HK-2 (cell line): ENCODE data around the gene HHAT.

Experiments
- DNase-seq: peaks from one replicate; pipeline ENCODE4 v3.0.0-alpha.2; 2018; ENCODE audit not compliant: unreplicated experiment

The HHAT gene

DNA sequence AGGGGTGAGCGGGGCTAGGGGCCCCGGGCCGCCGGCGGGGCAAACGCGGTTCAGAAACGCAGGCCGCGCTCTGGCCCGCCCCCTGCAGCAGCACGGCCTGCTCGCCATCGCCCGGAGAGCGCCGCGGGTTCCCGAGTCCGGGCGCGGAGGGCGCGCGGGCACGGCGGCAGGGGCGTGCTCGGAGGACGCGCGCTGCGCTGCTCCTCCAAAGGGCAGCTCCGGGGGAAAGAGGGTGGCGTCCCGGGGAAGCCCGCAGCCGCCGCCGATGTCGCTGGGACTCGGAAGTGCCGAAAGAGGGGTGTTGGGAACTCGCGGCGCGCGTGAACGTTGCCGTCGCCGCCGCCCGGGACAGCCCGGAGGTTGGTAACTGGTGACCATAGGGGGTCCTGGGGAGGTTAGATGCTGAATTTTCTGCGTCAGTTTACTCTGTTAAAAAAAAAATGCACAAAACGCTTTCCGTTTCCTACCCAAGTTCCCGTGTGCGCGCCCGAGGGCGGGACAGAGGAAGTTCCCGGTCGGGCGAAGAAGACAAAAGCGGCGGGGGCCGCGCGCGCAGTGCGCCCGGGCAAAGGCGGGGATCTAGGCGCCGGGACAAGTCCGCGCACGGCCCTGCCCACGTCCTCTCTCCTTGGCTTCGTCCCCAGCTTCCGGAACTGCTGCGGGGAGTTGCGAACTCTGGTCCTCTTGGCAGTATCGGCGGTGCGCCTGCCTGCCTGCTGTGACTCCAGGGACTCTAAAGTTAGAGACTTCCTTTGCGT lies at the start of gene HHAT:
HHAT (plus strand) TSS at position 157 of the 758 bp plus-strand sequence. CDS start 20,074 bp downstream, outside the sequence.
- DNase-seq, result peak; percentile 91

DNA sequence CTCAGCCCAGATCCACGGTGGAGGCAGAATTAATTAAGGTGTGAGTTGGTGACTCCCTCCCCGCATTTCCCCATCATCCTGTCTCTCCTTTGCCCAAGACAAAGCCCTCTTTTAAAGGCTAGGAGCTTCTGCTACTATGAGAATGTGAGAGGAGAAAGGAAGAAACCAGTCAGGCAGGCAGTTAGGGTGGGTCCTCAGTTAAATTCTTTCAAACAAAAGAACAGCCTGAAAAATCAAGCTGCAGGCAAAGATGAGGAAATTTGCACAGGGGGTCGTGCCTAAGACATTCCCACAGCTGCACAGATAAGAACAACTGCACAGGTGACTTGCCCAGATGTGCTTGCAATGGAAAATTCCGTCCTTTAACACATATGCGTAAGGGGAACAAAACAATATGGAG lies 48.5 kb upstream of the HHAT start:
- no peak for DNase-seq

- no peak for DNase-seq
These were observed 40.6 kb upstream of the HHAT start for GRCh38 chr1:210288116-210288515.

DNA sequence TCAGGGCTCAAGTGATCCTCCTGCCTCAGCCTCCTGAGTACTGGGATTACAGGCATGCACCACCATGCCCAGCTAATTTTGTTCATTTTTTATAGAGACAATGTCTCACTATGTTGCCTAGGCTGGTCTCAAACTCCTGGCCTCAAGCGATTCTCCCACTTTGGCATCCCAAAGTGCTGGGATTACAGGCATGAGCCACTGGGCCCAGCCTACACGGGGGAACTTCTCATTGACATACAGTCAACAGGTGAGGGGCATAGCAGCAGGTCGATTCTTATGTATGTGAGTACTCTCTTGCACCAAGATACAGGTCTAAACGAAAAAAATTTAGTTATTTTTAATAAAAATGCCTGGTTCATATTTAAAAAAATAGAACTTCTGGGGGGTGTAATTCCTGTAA lies 39.5 kb upstream of the HHAT start:
- DNase-seq, result no peak

GRCh38 chr1:210291081-210291764 lies 37.5 kb upstream of the HHAT start:
- DNase-seq, result no peak

DNA sequence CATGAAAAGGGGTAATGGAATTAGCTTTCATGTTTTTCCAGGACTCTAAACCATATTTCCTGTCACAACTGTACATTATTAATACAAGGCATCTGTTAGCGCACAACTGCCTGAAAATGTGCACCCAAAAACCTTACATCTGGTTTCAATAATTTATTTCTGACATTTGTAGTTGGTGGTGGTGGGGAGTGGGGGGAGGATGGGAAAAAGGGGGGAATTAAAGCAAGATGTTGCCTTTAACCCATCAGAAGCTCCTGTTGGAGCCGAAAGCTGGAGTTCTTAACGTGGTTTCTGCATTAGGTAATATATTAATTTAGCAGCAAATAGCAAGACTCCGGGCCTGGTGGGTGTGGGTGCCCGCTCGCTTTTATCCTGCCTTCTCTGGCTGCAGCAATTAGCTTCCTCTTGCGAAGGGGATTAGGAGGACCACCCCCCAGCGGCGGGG lies 36.9 kb upstream of the HHAT start:
- DNase-seq, result no peak

GRCh38 chr1:210292231-210292871 lies 36.4 kb upstream of the HHAT start:
- DNase-seq, result peak; percentile 78

GRCh38 chr1:210293171-210293607 lies 35.5 kb upstream of the HHAT start:
- DNase-seq, result peak; percentile 12

- no peak for DNase-seq
These were observed 33.5 kb upstream of the HHAT start for GRCh38 chr1:210294999-210295745.

DNA sequence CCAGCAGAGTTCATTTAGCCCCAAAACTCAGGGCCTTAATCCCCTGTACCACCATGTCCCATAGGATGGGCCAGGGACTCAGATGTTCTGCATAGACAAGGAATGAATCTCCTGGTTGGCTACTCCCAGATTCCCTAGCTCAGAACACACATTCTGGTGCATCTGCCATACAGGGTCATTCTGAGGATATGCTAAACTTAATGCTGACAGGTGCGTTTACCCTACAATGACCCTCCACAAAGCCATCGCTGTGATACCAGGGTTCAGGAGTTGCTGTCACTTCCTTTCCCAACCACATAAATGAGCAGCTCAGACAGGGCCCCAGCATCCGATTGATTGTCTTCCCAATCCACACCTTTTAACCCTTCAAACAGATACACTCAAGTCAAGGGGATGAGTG lies 32.0 kb upstream of the HHAT start:
- DNase-seq, result no peak

DNA sequence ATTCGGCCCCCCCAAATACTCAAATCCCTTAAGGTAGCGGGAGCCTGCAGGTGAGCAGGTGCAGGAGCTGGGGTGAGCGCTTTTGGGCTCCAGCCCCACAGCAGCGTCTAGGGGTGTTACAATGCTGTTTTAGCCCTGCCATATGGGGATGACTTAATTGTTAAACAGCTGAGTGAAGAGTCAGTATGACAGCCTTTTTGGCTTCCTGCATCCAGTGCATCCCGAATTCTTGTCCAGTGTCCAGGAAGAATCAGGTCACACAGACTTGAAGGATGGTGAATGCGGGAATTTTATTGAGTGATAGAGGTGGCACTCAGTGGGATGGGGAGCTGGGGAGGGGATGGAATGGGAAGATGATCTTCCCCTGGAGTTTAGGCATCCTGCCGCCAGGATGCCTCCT lies 30.4 kb upstream of the HHAT start:
- DNase-seq, result no peak

DNA sequence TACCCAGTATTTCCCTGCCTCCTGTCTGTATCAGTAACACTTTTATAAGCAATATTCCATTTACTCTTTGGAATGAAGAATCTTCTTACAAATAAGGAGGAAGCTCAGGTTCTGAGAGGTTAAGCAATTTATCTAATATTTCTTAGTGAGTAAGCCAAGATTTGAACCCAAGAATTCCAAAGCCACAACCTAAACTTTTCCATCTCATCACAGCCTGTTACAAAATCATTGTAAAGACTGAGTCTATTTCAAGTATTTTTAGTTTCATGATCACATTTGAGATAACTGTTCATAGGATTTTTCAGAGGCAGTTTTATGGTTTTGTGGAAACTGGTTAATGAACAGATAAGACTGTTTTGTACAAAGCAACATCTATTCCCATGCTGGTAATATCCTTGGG lies 29.8 kb upstream of the HHAT start:
- no peak for DNase-seq

- DNase-seq, result no peak
These were observed 29.2 kb upstream of the HHAT start for GRCh38 chr1:210299501-210299900.

- DNase-seq, result no peak
These were observed 27.6 kb upstream of the HHAT start for GRCh38 chr1:210300923-210301614.

DNA sequence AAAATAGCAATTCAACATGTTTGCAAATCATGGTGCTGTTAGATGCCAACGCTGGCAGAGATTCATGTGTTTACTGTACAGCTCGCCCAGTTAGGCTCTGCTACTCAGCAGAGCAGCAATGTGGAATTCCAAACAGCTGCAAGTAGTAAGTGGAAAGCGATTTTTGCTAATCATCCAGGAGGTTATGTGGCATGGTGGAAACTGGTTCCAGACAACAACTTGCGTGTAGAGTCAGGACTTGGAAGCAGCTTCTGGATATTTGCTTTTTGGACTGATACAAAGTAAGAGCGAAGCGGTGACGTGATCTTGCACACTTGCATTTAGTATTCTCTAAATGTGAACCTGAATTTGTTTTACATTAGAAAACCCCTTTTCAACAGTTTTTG lies 27.1 kb upstream of the HHAT start:
- DNase-seq, result no peak

DNA sequence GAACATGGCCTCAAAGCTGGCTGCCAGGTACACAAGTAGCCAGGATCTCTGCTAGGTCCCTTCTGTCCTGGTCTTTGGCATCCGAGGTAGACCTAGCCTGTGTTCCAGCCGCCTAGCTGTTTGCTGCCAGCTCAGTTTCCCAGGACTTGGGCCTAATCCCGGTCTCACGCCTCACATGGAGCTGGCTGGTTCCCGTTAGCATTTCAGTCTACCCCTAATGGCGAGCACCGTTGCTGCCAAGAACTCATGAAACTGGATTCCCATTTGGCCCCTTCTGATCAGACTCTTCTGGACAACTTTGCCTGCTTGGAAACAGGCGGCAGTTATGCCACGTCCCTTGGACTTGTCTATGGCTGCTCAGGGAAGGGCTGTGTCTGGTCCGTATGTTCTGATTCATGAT lies 26.2 kb upstream of the HHAT start:
- DNase-seq, result no peak

DNA sequence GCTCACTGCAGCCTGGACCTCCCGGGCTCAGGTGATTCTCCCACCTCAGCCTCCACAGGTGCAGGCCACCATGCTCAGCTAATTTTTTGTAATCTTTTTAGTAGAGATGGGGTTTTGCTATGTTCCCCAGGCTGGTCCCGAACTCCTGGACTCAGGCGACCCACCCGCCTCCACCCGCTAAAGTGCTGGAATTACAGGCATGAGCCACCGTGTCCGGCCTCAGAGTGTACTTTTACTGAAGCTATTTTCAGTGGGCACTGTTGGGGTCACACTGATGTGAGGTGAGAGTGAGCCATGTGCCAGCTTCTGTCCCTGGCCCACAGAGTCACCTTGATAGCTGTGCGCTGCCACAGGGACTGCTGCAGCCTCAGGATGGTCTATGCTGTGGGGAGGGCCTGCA lies 25.3 kb upstream of the HHAT start:
- DNase-seq, result no peak

- DNase-seq, result no peak
These were observed 18.0 kb upstream of the HHAT start for GRCh38 chr1:210310562-210311153.

GRCh38 chr1:210311726-210312493 lies 16.8 kb upstream of the HHAT start:
- DNase-seq, result no peak

DNA sequence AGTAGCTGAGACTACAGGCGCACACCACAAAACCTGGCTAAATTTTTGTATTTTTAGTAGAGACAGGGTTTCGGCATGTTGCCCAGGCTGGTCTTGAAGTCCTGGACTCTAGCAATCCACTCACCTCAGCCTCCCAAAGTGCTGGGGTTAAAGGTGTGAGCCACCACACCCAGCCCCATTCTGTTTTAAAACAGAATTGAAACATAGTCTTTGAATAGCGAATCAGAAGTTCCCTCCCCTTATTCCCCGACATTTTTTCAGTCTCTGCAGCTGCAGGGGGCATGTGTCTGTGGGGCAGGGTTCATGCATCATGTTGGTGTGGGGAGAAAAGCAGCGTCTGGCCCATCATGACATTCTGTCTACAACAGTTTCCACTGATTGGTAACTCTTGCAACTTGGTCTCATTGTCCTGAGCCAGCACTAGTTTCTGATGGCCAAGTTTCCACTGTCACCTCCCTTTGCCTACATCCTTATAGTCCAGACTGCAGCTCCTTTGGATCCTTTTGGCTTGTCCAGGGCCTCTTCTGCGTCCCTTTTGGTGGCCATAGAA lies 15.6 kb upstream of the HHAT start:
- no peak for DNase-seq
